ENCODE data around the gene CALY. TPM values are rescaled to one million over a fixed set of nuclear protein-coding genes. Genes with fewer than 3 reads are reported as not detected.

Gene CALY
- total RNA-seq, 1 donor from 2014 or later: 4.7 TPM

- Histone ChIP-seq H3K4me1 (peaks cover 8% of the 10 kb centered on the region), H3K4me3 (no peak overlapping the region), H3K36me3 (peaks cover 0 to 74% of the 10 kb centered on the region in 2 donors), H3K27ac (no peak overlapping the region), H3K27me3 (no peaks in the 10 kb centered on the region), H3K9me3 (no peaks in the 10 kb centered on the region)
- intact Hi-C loops (cut with DNase I): no loop called here
- no peak for DNase-seq (ENCODE audit: extremely low spot score in 2 of 2)
- no peak for TF ChIP-seq POLR2A (IDR thresholded peaks at IDR 0.05)
- TF ChIP-seq CTCF (IDR thresholded peaks at IDR 0.05): no peak
- no peak for TF ChIP-seq POLR2AphosphoS5 (IDR thresholded peaks at IDR 0.05; ENCODE audit: insufficient read depth in 1 of 2, low read depth in 1 of 2)
Observed at GRCh38 chr10:133299738-133300137, 37.0 kb downstream of the CALY start.

GRCh38 chr10:133299224-133299623 lies 37.5 kb downstream of the CALY start:
- H3K27me3 ChIP-seq: no peaks in the 10 kb centered on the region
- no peak overlapping the region for H3K4me3 ChIP-seq
- H3K9me3 ChIP-seq: no peaks in the 10 kb centered on the region
- no peak overlapping the region for H3K27ac ChIP-seq
- peaks cover 0 to 79% of the 10 kb centered on the region in 2 donors for H3K36me3 ChIP-seq
- TF ChIP-seq CTCF (IDR thresholded peaks at IDR 0.05): no peak
- no peak for TF ChIP-seq POLR2A (IDR thresholded peaks at IDR 0.05)
- TF ChIP-seq POLR2AphosphoS5 (IDR thresholded peaks at IDR 0.05; ENCODE audit: insufficient read depth in 1 of 2, low read depth in 1 of 2): no peak
- DNase-seq (ENCODE audit: extremely low spot score in 2 of 2): no peak
- intact Hi-C loops (cut with DNase I): no loop called here
- H3K4me1 ChIP-seq: peaks cover 3% of the 10 kb centered on the region

- Histone ChIP-seq H3K27ac (no peak overlapping the region), H3K9me3 (no peaks in the 10 kb centered on the region), H3K4me1 (no peaks in the 10 kb centered on the region), H3K4me3 (no peak overlapping the region), H3K27me3 (no peaks in the 10 kb centered on the region), H3K36me3 (peaks cover 0 to 82% of the 10 kb centered on the region in 2 donors)
- DNase-seq (ENCODE audit: extremely low spot score in 2 of 2): no peak
- intact Hi-C loops (cut with DNase I): no loop called here
- TF ChIP-seq CTCF (IDR thresholded peaks at IDR 0.05) (no peak), POLR2A (IDR thresholded peaks at IDR 0.05) (no peak), POLR2AphosphoS5 (IDR thresholded peaks at IDR 0.05; ENCODE audit: insufficient read depth in 1 of 2, low read depth in 1 of 2) (no peak)
Observed at GRCh38 chr10:133298466-133298865, 38.2 kb downstream of the CALY start.

GRCh38 chr10:133297504-133297903 lies 39.2 kb downstream of the CALY start:
- H3K4me1 ChIP-seq: no peaks in the 10 kb centered on the region
- no peaks in the 10 kb centered on the region for H3K9me3 ChIP-seq
- no peak for DNase-seq (ENCODE audit: extremely low spot score in 2 of 2)
- no peak overlapping the region for H3K27ac ChIP-seq
- intact Hi-C loops (cut with DNase I): no loop called here
- no peak overlapping the region for H3K4me3 ChIP-seq
- no peaks in the 10 kb centered on the region for H3K27me3 ChIP-seq
- TF ChIP-seq POLR2A (IDR thresholded peaks at IDR 0.05) (no peak), POLR2AphosphoS5 (IDR thresholded peaks at IDR 0.05; ENCODE audit: insufficient read depth in 1 of 2, low read depth in 1 of 2) (no peak), CTCF (IDR thresholded peaks at IDR 0.05) (no peak)
- peaks cover 0 to 90% of the 10 kb centered on the region in 2 donors for H3K36me3 ChIP-seq

- no peaks in the 10 kb centered on the region for H3K4me1 ChIP-seq
- H3K36me3 ChIP-seq: peaks cover 0 to 82% of the 10 kb centered on the region in 2 donors
- TF ChIP-seq POLR2A (IDR thresholded peaks at IDR 0.05): no peak
- no peak for TF ChIP-seq CTCF (IDR thresholded peaks at IDR 0.05)
- no peaks in the 10 kb centered on the region for H3K27me3 ChIP-seq
- no peak overlapping the region for H3K27ac ChIP-seq
- DNase-seq (ENCODE audit: extremely low spot score in 2 of 2): no peak
- H3K4me3 ChIP-seq: no peak overlapping the region
- H3K9me3 ChIP-seq: no peaks in the 10 kb centered on the region
- intact Hi-C loops (cut with DNase I): no loop called here
Observed at GRCh38 chr10:133295426-133296320, 41.0 kb downstream of the CALY start.

Data from vagina (tissue), 2 donors.